ENCODE results near the gene MBD3L2B. TPM values are rescaled to one million over a fixed set of nuclear protein-coding genes. Genes with fewer than 3 reads are reported as not detected.
A peak's percentile ranks its signal among the peaks of the same experiment; 100 is the strongest.

The MBD3L2B gene
- total and polyA plus RNA-seq, 9 donors = not detected

GRCh38 chr19:6995054-6995453, 26.2 kb downstream of the MBD3L2B start:
- Histone ChIP-seq H3K27me3 (ENCODE audit: control insufficient read depth, insufficient read depth, low read length) (no peaks in the 10 kb centered on the region), H3K9me3 (replicated peaks; ENCODE audit: control insufficient read depth, low read depth, low read length) (peaks cover 9% of the 10 kb centered on the region), H3K4me1 (ENCODE audit: control insufficient read depth, insufficient read depth, low read length) (no peaks in the 10 kb centered on the region), H3K36me3 (ENCODE audit: control insufficient read depth, insufficient read depth, low read length) (no peaks in the 10 kb centered on the region), H3K4me3 (ENCODE audit: low read length) (no peak overlapping the region), H3K27ac (ENCODE audit: low read length) (no peak overlapping the region)
- WGBS (ENCODE audit: insufficient coverage) = 50% methylated on average over 1 of the region's 1 CpG
- no peak for DNase-seq

- Histone ChIP-seq H3K9me3 (replicated peaks; ENCODE audit: control insufficient read depth, low read depth, low read length) (peaks cover 7% of the 10 kb centered on the region), H3K36me3 (ENCODE audit: control insufficient read depth, insufficient read depth, low read length) (no peaks in the 10 kb centered on the region), H3K4me3 (ENCODE audit: low read length) (no peak overlapping the region), H3K4me1 (ENCODE audit: control insufficient read depth, insufficient read depth, low read length) (no peaks in the 10 kb centered on the region), H3K27me3 (ENCODE audit: control insufficient read depth, insufficient read depth, low read length) (no peaks in the 10 kb centered on the region), H3K27ac (ENCODE audit: low read length) (no peak overlapping the region)
- DNase-seq = no peak
- no CpG with 5 or more reads among the region's 3 CpGs for WGBS (ENCODE audit: insufficient coverage)
These were observed 33.0 kb downstream of the MBD3L2B start for GRCh38 chr19:6988257-6988656.

- no peaks in the 10 kb centered on the region for H3K27me3 ChIP-seq (ENCODE audit: control insufficient read depth, insufficient read depth, low read length)
- peaks cover 10% of the 10 kb centered on the region for H3K9me3 ChIP-seq (replicated peaks; ENCODE audit: control insufficient read depth, low read depth, low read length)
- H3K27ac ChIP-seq (ENCODE audit: low read length) = no peak overlapping the region
- 36% methylated on average over 3 of the region's 4 CpGs for WGBS (ENCODE audit: insufficient coverage)
- H3K36me3 ChIP-seq (ENCODE audit: control insufficient read depth, insufficient read depth, low read length) = no peaks in the 10 kb centered on the region
- no peak for DNase-seq
- no peak overlapping the region for H3K4me3 ChIP-seq (ENCODE audit: low read length)
- no peaks in the 10 kb centered on the region for H3K4me1 ChIP-seq (ENCODE audit: control insufficient read depth, insufficient read depth, low read length)
These were observed 33.4 kb downstream of the MBD3L2B start for GRCh38 chr19:6987850-6988249.

- no peak overlapping the region for H3K27ac ChIP-seq (ENCODE audit: low read length)
- no peaks in the 10 kb centered on the region for H3K4me1 ChIP-seq (ENCODE audit: control insufficient read depth, insufficient read depth, low read length)
- H3K9me3 ChIP-seq (replicated peaks; ENCODE audit: control insufficient read depth, low read depth, low read length) = peaks cover 16% of the 10 kb centered on the region
- H3K27me3 ChIP-seq (ENCODE audit: control insufficient read depth, insufficient read depth, low read length) = no peaks in the 10 kb centered on the region
- H3K4me3 ChIP-seq (ENCODE audit: low read length) = no peak overlapping the region
- no peaks in the 10 kb centered on the region for H3K36me3 ChIP-seq (ENCODE audit: control insufficient read depth, insufficient read depth, low read length)
- DNase-seq = no peak
These were observed 37.8 kb downstream of the MBD3L2B start for GRCh38 chr19:6983448-6983847.

GRCh38 chr19:6979399-6979798, 41.8 kb downstream of the MBD3L2B start:
- Histone ChIP-seq H3K27ac (ENCODE audit: low read length) (no peak overlapping the region), H3K4me1 (ENCODE audit: control insufficient read depth, insufficient read depth, low read length) (no peaks in the 10 kb centered on the region), H3K36me3 (ENCODE audit: control insufficient read depth, insufficient read depth, low read length) (no peaks in the 10 kb centered on the region), H3K27me3 (ENCODE audit: control insufficient read depth, insufficient read depth, low read length) (no peaks in the 10 kb centered on the region), H3K9me3 (replicated peaks; ENCODE audit: control insufficient read depth, low read depth, low read length) (peaks cover 17% of the 10 kb centered on the region), H3K4me3 (ENCODE audit: low read length) (no peak overlapping the region)
- WGBS (ENCODE audit: insufficient coverage) = no CpG with 5 or more reads among the region's 3 CpGs
- DNase-seq = no peak

GRCh38 chr19:6976197-6976596, 45.0 kb downstream of the MBD3L2B start:
- Histone ChIP-seq H3K9me3 (replicated peaks; ENCODE audit: control insufficient read depth, low read depth, low read length) (peaks cover 11% of the 10 kb centered on the region), H3K4me1 (ENCODE audit: control insufficient read depth, insufficient read depth, low read length) (no peaks in the 10 kb centered on the region), H3K4me3 (ENCODE audit: low read length) (no peak overlapping the region), H3K27ac (ENCODE audit: low read length) (no peak overlapping the region), H3K27me3 (ENCODE audit: control insufficient read depth, insufficient read depth, low read length) (no peaks in the 10 kb centered on the region), H3K36me3 (ENCODE audit: control insufficient read depth, insufficient read depth, low read length) (no peaks in the 10 kb centered on the region)
- no peak for DNase-seq
- WGBS (ENCODE audit: insufficient coverage) = no CpG with 5 or more reads among the region's 5 CpGs

GRCh38 chr19:6971366-6971765, 49.9 kb downstream of the MBD3L2B start:
- Histone ChIP-seq H3K4me3 (ENCODE audit: low read length) (no peak overlapping the region), H3K27ac (ENCODE audit: low read length) (no peak overlapping the region), H3K27me3 (ENCODE audit: control insufficient read depth, insufficient read depth, low read length) (no peaks in the 10 kb centered on the region), H3K36me3 (ENCODE audit: control insufficient read depth, insufficient read depth, low read length) (no peaks in the 10 kb centered on the region), H3K4me1 (ENCODE audit: control insufficient read depth, insufficient read depth, low read length) (no peaks in the 10 kb centered on the region), H3K9me3 (replicated peaks; ENCODE audit: control insufficient read depth, low read depth, low read length) (no peaks in the 10 kb centered on the region)
- DNase-seq = no peak
- no CpG with 5 or more reads among the region's 1 CpG for WGBS (ENCODE audit: insufficient coverage)

- no CpG with 5 or more reads among the region's 5 CpGs for WGBS (ENCODE audit: insufficient coverage)
- Histone ChIP-seq H3K4me3 (ENCODE audit: low read length) (no peak overlapping the region), H3K9me3 (replicated peaks; ENCODE audit: control insufficient read depth, low read depth, low read length) (no peaks in the 10 kb centered on the region), H3K36me3 (ENCODE audit: control insufficient read depth, insufficient read depth, low read length) (no peaks in the 10 kb centered on the region), H3K4me1 (ENCODE audit: control insufficient read depth, insufficient read depth, low read length) (no peaks in the 10 kb centered on the region), H3K27me3 (ENCODE audit: control insufficient read depth, insufficient read depth, low read length) (no peaks in the 10 kb centered on the region), H3K27ac (ENCODE audit: low read length) (no peak overlapping the region)
- DNase-seq = peak; percentile 14
These were observed 50.8 kb downstream of the MBD3L2B start for GRCh38 chr19:6970443-6970842.

- peak; percentile 3 for DNase-seq
- no CpG with 5 or more reads among the region's 2 CpGs for WGBS (ENCODE audit: insufficient coverage)
- H3K36me3 ChIP-seq (ENCODE audit: control insufficient read depth, insufficient read depth, low read length) = no peaks in the 10 kb centered on the region
- no peaks in the 10 kb centered on the region for H3K9me3 ChIP-seq (replicated peaks; ENCODE audit: control insufficient read depth, low read depth, low read length)
- no peak overlapping the region for H3K4me3 ChIP-seq (ENCODE audit: low read length)
- no peak overlapping the region for H3K27ac ChIP-seq (ENCODE audit: low read length)
- no peaks in the 10 kb centered on the region for H3K4me1 ChIP-seq (ENCODE audit: control insufficient read depth, insufficient read depth, low read length)
- H3K27me3 ChIP-seq (ENCODE audit: control insufficient read depth, insufficient read depth, low read length) = no peaks in the 10 kb centered on the region
These were observed 51.2 kb downstream of the MBD3L2B start for GRCh38 chr19:6970021-6970420.

- no CpG with 5 or more reads among the region's 2 CpGs for WGBS (ENCODE audit: insufficient coverage)
- H3K4me3 ChIP-seq (ENCODE audit: low read length) = no peak overlapping the region
- no peak overlapping the region for H3K27ac ChIP-seq (ENCODE audit: low read length)
- no peaks in the 10 kb centered on the region for H3K27me3 ChIP-seq (ENCODE audit: control insufficient read depth, insufficient read depth, low read length)
- no peaks in the 10 kb centered on the region for H3K9me3 ChIP-seq (replicated peaks; ENCODE audit: control insufficient read depth, low read depth, low read length)
- H3K4me1 ChIP-seq (ENCODE audit: control insufficient read depth, insufficient read depth, low read length) = no peaks in the 10 kb centered on the region
- no peak for DNase-seq
- no peaks in the 10 kb centered on the region for H3K36me3 ChIP-seq (ENCODE audit: control insufficient read depth, insufficient read depth, low read length)
These were observed 51.7 kb downstream of the MBD3L2B start for GRCh38 chr19:6969490-6969889.
